Measurements from ENCODE around the gene FHL3.
"Not testable (repeated sequence)": the region's sequence is repeated elsewhere in the genome, so short reads cannot be mapped to it uniquely, and the experiment has no call there.

Gene FHL3

DNA sequence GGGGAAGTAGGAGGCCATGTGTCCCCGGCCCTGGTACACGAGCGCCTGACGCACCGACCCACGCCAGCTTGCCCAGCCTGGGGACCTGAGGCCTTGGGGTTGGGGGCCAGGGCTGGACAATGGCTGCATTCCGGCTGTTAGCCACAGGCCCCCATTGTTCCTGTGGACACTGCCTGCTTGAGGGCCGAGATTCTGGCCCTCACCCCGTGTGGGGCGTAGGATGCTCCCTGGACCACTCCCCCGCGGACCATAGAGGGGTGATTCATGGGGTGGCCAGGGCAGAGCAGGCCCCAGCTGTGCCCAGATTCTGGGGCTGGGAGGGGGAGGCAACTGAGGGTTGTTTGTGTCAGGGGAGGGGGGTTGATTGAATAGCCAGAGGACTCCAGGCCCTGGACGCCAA is 29.6 kb upstream of the FHL3 start:
- no peak for DNase-seq

GRCh38 chr1:38032992-38033391 is 27.7 kb upstream of the FHL3 start:
- not testable (repeated sequence) for DNase-seq

- no peak for DNase-seq
Measured at GRCh38 chr1:38031513-38031866, 26.2 kb upstream of the FHL3 start.

DNA sequence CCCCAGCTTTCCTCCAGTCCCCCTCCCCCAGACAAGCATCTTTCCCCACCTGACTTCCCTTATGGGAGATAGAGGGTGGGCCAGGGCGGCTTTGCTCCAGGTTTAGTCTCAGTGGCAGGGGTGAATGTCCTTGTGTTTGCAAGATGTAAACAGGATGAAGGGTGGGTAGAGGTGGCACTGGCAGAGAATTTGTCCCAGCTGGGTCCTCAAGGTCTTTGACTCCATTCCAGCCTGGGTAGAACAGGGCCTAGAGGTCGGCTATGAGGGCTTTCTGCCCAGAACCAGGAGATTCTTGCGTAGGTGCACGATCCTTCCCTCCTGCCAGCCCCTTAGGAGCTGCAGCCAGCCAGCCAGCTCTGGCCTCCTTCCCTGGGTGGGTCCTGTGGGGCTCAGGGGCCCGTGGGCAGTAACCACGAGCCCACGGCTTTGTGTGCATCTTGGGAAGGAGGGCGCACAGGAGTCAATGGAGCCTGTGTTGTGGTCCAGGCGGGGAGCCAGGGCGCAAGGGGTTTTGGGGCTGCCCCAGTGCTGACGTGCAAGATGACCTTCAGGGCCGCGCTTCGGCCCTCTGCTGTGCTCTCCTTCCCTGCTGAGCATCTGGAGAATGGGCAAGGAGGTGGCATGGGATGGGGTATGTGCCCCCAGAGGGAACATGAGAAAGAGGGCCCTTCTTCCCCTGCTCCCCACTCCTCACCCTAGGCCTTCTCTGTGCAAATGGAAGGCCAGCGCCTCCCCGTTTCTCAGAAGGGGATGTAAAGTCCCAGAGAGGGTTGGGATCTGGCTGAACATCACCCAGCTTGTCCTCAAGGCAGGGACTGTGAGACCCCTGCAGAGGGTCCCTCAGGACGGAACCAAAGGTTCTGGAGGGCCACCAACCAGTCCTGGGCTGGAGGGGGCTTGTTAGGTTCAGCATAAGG is 25.5 kb upstream of the FHL3 start:
- DNase-seq: no peak

GRCh38 chr1:38029685-38030511 is 24.6 kb upstream of the FHL3 start:
- DNase-seq: no peak

- no peak for DNase-seq
Measured at GRCh38 chr1:38029081-38029681, 23.9 kb upstream of the FHL3 start.

GRCh38 chr1:38028671-38029070 is 23.4 kb upstream of the FHL3 start:
- DNase-seq: no peak

- DNase-seq: no peak
Measured at GRCh38 chr1:38028105-38028591, 22.8 kb upstream of the FHL3 start.

GRCh38 chr1:38027201-38028104 is 22.1 kb upstream of the FHL3 start:
- no peak for DNase-seq

DNA sequence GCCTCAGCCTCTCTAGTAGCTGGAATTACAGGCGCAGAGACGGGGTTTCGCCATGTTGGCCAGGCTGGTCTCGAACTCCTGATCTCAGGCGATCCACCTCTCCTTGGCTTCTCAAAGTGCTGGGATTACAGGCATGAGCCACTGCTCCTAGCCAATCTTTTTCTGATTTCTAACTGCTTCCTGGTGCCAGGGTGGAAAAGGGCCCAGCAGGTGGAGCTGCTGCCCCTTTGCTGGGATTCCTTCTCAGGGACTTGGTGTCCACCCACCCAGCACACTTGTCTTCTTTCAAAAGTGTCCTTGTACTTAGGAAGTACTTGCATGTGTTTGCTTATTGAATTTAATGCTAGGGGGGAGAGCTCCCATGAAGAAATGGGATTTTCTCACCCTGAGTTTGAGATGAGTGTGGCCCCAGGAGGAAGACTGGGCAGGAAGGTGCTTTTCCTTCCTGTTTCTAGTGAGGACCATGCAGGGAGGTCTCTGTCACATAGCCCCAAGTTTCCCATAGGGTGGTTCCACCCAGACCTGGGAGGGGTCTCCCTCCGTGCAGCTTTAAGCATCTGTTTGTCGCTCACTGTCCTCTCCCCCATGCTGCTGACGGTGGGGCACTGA is 21.4 kb upstream of the FHL3 start:
- DNase-seq: no peak

GRCh38 chr1:38025664-38026063 is 20.4 kb upstream of the FHL3 start:
- DNase-seq: no peak

GRCh38 chr1:38025233-38025632 is 19.9 kb upstream of the FHL3 start:
- DNase-seq: no peak

DNA sequence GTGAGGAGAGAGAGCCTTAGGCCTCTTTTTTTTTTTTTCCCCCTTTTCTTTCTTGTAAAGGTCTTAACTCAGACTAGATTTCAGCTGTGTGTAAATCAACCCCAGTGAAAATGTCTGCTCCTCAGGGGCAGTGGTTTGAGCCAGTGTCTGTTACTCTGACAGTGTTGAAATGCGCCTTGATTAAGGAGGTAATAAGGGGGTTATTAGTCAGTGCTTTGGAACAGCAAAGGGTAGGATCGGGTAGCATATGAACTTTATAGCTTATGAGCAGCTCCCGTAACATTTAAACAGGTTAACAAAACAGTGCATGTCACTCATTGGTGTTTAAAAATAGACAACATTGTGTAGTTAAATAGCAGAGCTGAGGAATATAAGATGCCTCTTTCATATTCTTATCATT is 17.5 kb upstream of the FHL3 start:
- no peak for DNase-seq

DNA sequence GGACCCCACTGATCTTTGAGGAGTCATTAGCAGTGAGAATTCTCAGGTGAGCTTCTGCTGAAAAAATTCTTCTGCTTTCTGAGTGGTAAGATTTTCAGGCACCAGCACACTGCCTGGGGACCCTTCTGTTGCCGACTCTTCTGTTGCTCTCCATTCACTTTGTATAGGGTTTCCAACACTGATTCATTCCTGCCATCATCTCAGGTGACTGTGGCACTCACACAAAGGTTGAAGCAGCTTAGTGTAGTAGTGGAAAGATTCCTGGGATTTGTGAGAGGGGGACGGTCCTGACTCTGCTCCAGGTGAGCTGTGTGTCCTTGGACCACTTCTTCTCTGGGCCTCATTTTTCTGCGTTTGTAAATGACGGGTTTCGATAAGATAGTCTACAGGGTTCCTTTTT is 16.7 kb upstream of the FHL3 start:
- DNase-seq: no peak

DNA sequence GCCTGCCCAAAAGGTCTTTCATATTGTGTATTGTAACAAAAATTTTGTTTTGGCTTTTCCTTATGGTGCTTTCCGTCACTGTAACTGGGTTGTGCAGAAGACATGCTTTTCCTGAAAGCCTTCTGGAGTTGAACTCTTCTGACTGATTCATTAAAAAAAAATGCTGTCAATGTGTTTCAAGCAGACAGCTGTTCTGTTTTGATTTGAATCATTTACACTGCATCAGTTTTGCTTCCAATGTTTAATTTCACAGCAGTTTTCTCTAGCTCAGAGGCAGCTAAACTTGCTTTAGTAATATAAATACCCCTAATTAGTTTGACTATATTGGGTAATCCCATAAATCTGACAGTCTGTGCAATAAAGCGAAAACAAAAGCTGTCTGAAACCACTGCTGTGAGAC is 15.1 kb upstream of the FHL3 start:
- no peak for DNase-seq

DNA sequence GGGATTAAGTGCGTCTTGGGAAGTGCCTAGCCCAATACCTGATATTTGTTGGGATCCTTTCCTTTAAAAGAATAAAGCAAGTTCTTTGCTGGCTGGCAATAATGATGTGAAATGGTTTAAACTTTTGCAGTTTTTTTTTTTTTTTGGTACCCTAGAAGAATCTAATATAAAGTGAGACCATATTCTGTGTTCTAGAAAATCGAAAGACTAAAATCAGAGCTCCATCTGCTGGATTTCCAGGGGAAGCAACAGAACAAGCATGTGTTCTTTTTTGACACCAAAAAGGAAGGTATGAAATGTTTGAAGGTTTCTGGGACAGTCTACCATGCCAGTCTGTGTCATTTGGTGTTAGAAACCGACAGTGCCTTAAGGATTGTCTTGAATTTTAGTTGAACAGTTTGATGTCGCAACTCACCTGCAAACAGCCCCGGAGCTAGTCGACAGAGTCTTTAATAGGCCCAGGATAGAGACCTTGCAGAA is 13.6 kb upstream of the FHL3 start:
- DNase-seq: peak in 1 of 2 experiments; percentile 8

DNA sequence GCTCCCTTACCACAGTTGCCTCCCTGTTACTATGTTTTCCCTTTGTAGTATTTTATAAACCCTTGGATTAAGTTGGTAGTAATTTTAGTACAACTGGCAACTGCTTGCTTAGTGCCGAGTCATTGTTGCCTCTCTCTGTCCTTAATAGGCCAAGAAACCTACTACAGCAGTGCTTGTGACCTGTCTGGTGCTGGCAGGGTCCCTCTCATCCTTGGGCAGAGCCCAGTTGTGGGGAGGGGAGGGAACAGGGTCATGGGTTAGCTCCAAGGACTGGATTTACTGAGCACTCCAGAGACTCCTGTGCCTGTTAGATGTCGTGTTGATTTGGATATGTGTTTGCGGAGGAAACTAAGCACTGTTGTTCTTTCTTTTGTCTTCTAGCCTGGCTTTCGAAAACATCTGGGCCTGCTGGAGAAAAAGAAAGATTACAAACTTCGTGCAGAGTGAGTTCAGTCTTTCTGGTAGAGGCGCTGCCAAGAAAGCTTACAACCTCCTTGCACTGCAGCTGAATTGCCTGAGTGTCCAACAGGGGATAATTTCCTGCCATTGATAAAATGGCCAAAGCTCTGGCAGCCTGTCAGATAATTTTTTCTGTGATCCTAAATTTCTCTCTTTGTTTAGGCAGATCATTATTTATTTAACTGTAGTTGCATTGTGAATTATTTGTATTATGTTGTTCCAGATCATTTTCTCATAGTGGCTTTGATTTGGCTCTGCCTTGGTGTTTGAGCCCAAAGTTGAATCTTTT is 10.8 kb upstream of the FHL3 start:
- no peak for DNase-seq

DNA sequence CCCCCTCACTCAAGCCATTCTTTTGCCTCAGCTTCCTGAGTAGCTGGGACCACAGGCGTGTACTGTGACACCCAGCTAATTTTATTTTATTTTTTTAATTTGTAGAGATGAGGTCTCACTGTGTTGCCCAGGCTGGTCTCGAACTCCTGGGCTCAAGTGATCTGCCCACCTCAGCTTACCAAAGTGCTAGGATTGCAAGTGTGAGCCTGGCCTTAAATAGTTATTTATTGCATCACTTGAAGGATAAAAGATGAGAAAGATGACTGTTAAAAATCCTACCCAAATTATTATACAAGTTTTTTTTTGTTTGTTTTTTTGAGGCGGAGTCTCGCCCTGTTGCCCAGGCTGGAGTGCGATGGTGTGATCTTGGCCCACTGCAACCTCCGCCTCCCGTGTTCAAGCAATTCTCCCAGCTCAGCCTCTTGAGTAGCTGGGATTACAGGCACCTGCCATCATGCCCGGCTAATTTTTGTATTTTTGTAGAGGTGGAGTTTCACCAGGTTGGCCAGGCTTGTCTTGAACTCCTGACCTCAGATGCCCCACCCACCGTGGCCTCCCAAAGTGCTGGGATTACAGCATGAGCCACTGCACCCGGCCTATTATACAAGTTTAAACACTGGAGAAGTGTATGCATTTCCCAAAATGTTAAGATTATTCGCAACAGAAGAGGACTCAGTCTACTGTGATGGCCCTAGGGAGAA is 9.6 kb upstream of the FHL3 start:
- no peak for DNase-seq

DNA sequence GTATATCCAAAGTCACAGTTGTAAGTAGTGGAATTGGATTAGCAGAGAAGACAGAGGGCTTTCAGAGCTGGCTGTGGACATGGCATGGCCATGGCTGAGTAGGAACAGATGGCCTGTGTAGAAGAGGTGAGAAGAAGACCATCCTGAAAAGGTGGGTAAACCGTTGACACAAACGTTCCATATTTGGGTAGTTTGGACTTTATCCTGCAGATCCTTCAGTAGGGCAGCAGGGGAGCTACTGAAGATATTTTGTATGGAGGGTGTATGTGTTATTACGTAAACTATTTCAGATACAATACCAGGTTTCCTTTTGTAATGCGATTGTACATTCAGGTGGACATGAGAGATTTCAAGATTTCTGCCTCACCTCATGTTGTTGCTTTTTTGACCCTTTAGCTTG is 8.9 kb upstream of the FHL3 start:
- no peak for DNase-seq

- no peak for DNase-seq
Measured at GRCh38 chr1:38013227-38013622, 7.9 kb upstream of the FHL3 start.

All from NCI-H1930 (cell line).